OCI-LY1 (cell line): ENCODE data around the gene EXOC6B.

ENCODE experiments used
- H2AFZ ChIP-seq: fragments of 200-600 bp; sonication (generic), shearing (Covaris generic); 2 replicates; pipeline ENCODE4 v1.6.0; 2014; ENCODE audit warnings: antibody characterized with exemption, mild to moderate bottlenecking, low read length
- H3F3A ChIP-seq: fragments of 200-600 bp; sonication (generic), shearing (Covaris generic); 2 replicates; pipeline ENCODE4 v1.6.0; 2014; ENCODE audit warnings: mild to moderate bottlenecking, antibody characterized with exemption, low read length, moderate library complexity; ENCODE audit not compliant: insufficient read depth
- H3K27ac ChIP-seq: fragments of 200-600 bp; sonication (generic); 2 replicates; pipeline ENCODE4 v1.5.1; 2014; ENCODE audit warnings: low read length, mixed run types, mild to moderate bottlenecking, low read depth; ENCODE audit not compliant: poor library complexity, severe bottlenecking
- H3K27me3 ChIP-seq: fragments of 200-600 bp; sonication (generic); 2 replicates; pipeline ENCODE4 v1.6.0; 2014; ENCODE audit warnings: antibody characterized with exemption, mild to moderate bottlenecking, low read length, moderate library complexity; ENCODE audit not compliant: insufficient read depth
- H3K36me3 ChIP-seq: fragments of 200-600 bp; sonication (generic); 2 replicates; pipeline ENCODE4 v1.6.1; 2014; ENCODE audit warnings: mild to moderate bottlenecking, antibody characterized with exemption, low read length, moderate library complexity, mixed read lengths; ENCODE audit not compliant: insufficient read depth
- H3K4me1 ChIP-seq: fragments of 200-600 bp; sonication (generic); 2 replicates; pipeline ENCODE4 v1.5.1; 2014; ENCODE audit warnings: mild to moderate bottlenecking, low read length, moderate library complexity; ENCODE audit not compliant: insufficient read depth, severe bottlenecking
- H3K4me2 ChIP-seq: fragments of 200-600 bp; sonication (generic), shearing (Covaris generic); 2 replicates; pipeline ENCODE4 v1.6.1; 2014; ENCODE audit warnings: low read length
- H3K4me3 ChIP-seq: fragments of 200-600 bp; sonication (generic); 2 replicates; pipeline ENCODE4 v1.5.1; 2014; ENCODE audit warnings: low read length, low read depth, mild to moderate bottlenecking, mixed read lengths; ENCODE audit not compliant: poor library complexity, severe bottlenecking
- H3K79me2 ChIP-seq: fragments of 200-600 bp; shearing (Covaris generic); 2 replicates; pipeline ENCODE4 v1.6.1; 2016; ENCODE audit warnings: mixed run types, low read length, mixed read lengths; ENCODE audit not compliant: insufficient read depth
- H3K9ac ChIP-seq: fragments of 200-600 bp; sonication (generic), shearing (Covaris generic); 2 replicates; pipeline ENCODE4 v1.6.1; 2014; ENCODE audit warnings: mild to moderate bottlenecking, low read length, mixed read lengths
- H3K9me2 ChIP-seq: fragments of 200-600 bp; sonication (generic), shearing (Covaris generic); 2 replicates; pipeline ENCODE4 v1.6.1; 2014; ENCODE audit warnings: low read depth, mild to moderate bottlenecking, low read length, mixed read lengths
- H3K9me3 ChIP-seq: fragments of 200-600 bp; shearing (Covaris generic); 2 replicates; pipeline ENCODE4 v1.6.1; 2014; ENCODE audit warnings: low read length, mixed read lengths
- H4K20me1 ChIP-seq: fragments of 200-600 bp; sonication (generic), shearing (Covaris generic); 2 replicates; pipeline ENCODE4 v1.6.0; 2016; ENCODE audit warnings: mild to moderate bottlenecking, low read length; ENCODE audit not compliant: insufficient read depth
- CTCF ChIP-seq: fragments of 200-600 bp; sonication (generic), shearing (Covaris generic); IDR thresholded peaks from 2 replicates; pipeline ENCODE4 v1.5.1; 2017; ENCODE audit warnings: mild to moderate bottlenecking, antibody characterized with exemption, low read length, moderate library complexity, mixed read lengths
- EZH2 ChIP-seq: fragments of 200-600 bp; sonication (generic), shearing (Covaris generic); IDR thresholded peaks from 2 replicates; pipeline ENCODE4 v1.8.0; 2017; ENCODE audit warnings: borderline replicate concordance, mixed run types, mild to moderate bottlenecking, antibody characterized with exemption, low read length, moderate library complexity, mixed read lengths

EXOC6B gene

DNA sequence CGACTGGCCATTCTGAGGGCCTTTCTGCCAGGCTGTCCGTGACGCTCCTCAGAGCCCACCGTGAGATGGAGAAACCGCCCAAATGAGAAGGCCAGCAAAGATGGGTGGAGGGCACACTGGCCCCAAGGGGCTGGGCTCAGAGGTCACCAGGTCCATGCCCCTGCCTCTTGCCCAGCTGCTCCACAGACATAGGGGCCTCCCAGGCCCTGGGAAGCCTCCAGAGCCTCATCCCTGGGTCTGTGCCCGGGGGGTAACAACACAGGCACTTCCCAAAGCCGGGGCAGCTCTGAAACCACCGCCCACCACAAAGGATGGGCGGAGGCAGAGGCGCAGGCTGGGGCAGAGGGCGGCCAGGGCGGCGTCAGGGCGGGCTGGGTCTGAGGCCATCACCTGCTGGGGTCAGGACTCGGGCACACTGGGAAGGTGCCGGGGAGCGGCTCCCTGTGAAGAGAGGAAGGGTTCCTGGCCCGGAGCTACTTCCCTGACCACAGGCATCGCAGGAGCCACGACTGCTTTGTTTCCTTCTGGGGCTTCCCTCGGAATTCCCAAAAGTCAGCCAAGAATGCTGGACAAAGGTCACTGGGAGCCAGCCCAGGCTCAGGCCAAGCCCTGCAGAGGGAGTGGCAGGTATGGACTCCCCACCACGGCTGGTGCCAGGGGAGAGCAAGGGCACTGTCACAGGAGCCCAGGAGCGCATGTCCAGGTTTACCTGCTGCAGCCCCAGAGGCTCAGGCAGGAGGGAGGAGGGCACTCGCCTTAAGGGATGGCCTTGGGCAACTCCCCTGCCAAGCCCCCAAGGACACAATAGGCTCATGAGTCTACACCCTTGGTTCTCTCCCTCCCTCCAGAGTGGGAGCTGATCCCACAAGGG is 687.6 kb downstream of the EXOC6B start:
- Histone ChIP-seq H3K36me3 (no peaks in the 10 kb centered on the region), H3K4me2 (no peak overlapping the region), H2AFZ (no peak overlapping the region)

GRCh38 chr2:72137498-72138010 is 688.3 kb downstream of the EXOC6B start:
- Histone ChIP-seq H3K9me3 (no peaks in the 10 kb centered on the region), H3K4me2 (no peak overlapping the region), H3F3A (no peaks in the 10 kb centered on the region), H3K27ac (no peak overlapping the region), H3K36me3 (no peaks in the 10 kb centered on the region), H2AFZ (no peak overlapping the region), H3K4me1 (no peaks in the 10 kb centered on the region), H3K79me2 (no peaks in the 10 kb centered on the region), H3K9me2 (no peaks in the 10 kb centered on the region), H3K27me3 (no peaks in the 10 kb centered on the region), H4K20me1 (no peaks in the 10 kb centered on the region), H3K4me3 (no peak overlapping the region), H3K9ac (no peak overlapping the region)
- TF ChIP-seq CTCF, result peak; percentile 85
- TF ChIP-seq EZH2, result no peak

More for the DNA sequence above, 687.6 kb downstream of the EXOC6B start:
- H3K9me2 ChIP-seq, result no peaks in the 10 kb centered on the region
- H3K27ac ChIP-seq, result no peak overlapping the region
- no peaks in the 10 kb centered on the region for H4K20me1 ChIP-seq
- H3K4me1 ChIP-seq, result no peaks in the 10 kb centered on the region
- no peaks in the 10 kb centered on the region for H3F3A ChIP-seq
- H3K27me3 ChIP-seq, result no peaks in the 10 kb centered on the region
- no peaks in the 10 kb centered on the region for H3K79me2 ChIP-seq
- no peak for TF ChIP-seq EZH2
- no peak for TF ChIP-seq CTCF
- H3K9me3 ChIP-seq, result no peaks in the 10 kb centered on the region
- H3K9ac ChIP-seq, result no peak overlapping the region
- no peak overlapping the region for H3K4me3 ChIP-seq

GRCh38 chr2:72136933-72137497 is 688.8 kb downstream of the EXOC6B start:
- Histone ChIP-seq H3K4me1 (no peaks in the 10 kb centered on the region), H3K27ac (no peak overlapping the region), H3K4me2 (no peak overlapping the region), H3K9me2 (no peaks in the 10 kb centered on the region), H3K9me3 (no peaks in the 10 kb centered on the region), H2AFZ (no peak overlapping the region), H3K9ac (no peak overlapping the region), H3K27me3 (no peaks in the 10 kb centered on the region), H4K20me1 (no peaks in the 10 kb centered on the region), H3K36me3 (no peaks in the 10 kb centered on the region), H3K79me2 (no peaks in the 10 kb centered on the region), H3F3A (no peaks in the 10 kb centered on the region), H3K4me3 (no peak overlapping the region)
- TF ChIP-seq EZH2 (no peak), CTCF (no peak)
